Neural progenitor cell (in vitro differentiated cells): ENCODE measurements around the gene TMEM229B.

Experiments
- CTCF ChIP-seq: fragments of 200-600 bp; sonication (generic); IDR thresholded peaks from 2 replicates; pipeline ENCODE4 v1.5.1; 2017; ENCODE audit warnings: antibody characterized with exemption, mild to moderate bottlenecking
- EZH2 ChIP-seq: fragments of 200-600 bp; sonication (generic); IDR thresholded peaks from 2 replicates; pipeline ENCODE4 v1.6.1; 2017; ENCODE audit warnings: antibody characterized with exemption, mild to moderate bottlenecking, moderate library complexity

GRCh38 chr14:67483579-67484285 lies 4.8 kb downstream of the TMEM229B start:
- no peak for TF ChIP-seq CTCF
- no peak for TF ChIP-seq EZH2
